AG20443 (cell line): Measurements from ENCODE around the gene ZNF687.

ENCODE experiments used
- DNase-seq: peaks from one replicate; pipeline ENCODE4 v3.0.0; 2012; ENCODE audit warnings: low spot score, mixed read lengths

Gene ZNF687

GRCh38 chr1:151312411-151312810 lies 30.3 kb downstream of the ZNF687 start:
- DNase-seq, result no peak

GRCh38 chr1:151312826-151313225 lies 30.7 kb downstream of the ZNF687 start:
- DNase-seq, result no peak

GRCh38 chr1:151313501-151313900 lies 31.4 kb downstream of the ZNF687 start:
- DNase-seq, result no peak

GRCh38 chr1:151314137-151314875 lies 32.2 kb downstream of the ZNF687 start:
- peak; percentile 92 for DNase-seq

GRCh38 chr1:151315565-151316235 lies 33.6 kb downstream of the ZNF687 start:
- no peak for DNase-seq

- no peak for DNase-seq
These were observed 36.9 kb downstream of the ZNF687 start for GRCh38 chr1:151318975-151319374.

- DNase-seq, result no peak
These were observed 42.4 kb downstream of the ZNF687 start for GRCh38 chr1:151324390-151324930.

GRCh38 chr1:151325231-151325630 lies 43.1 kb downstream of the ZNF687 start:
- DNase-seq, result no peak

- peak; percentile 21 for DNase-seq
These were observed 43.7 kb downstream of the ZNF687 start for GRCh38 chr1:151325646-151326429.

- peak; percentile 70 for DNase-seq
These were observed 44.6 kb downstream of the ZNF687 start for GRCh38 chr1:151326619-151327222.

GRCh38 chr1:151327223-151327902 lies 45.3 kb downstream of the ZNF687 start, which contains the start of gene PI4KB:
Gene PI4KB, minus strand, starts transcription at chr1:151327416. Its CDS starts 10,935 bp downstream, at chr1:151316481.
- DNase-seq, result peak; percentile 96

GRCh38 chr1:151327903-151328674 lies 46.0 kb downstream of the ZNF687 start:
- DNase-seq, result no peak

- no peak for DNase-seq
These were observed 52.7 kb downstream of the ZNF687 start for GRCh38 chr1:151334822-151335221.

GRCh38 chr1:151336556-151336955 lies 54.5 kb downstream of the ZNF687 start:
- no peak for DNase-seq

- DNase-seq, result peak; percentile 76
These were observed 59.0 kb downstream of the ZNF687 start for GRCh38 chr1:151340870-151341754.
